HEK293T (cell line): ENCODE data around the gene OPCML.

Experiments used
- ELF4 ChIP-seq: fragments of 450-650 bp; IDR thresholded peaks from 2 replicates; pipeline ENCODE4 v1.6.1; 2017; ENCODE audit warnings: antibody characterized with exemption
- FOXA1 ChIP-seq: fragments of 450-650 bp; IDR thresholded peaks from 2 replicates; pipeline ENCODE4 v1.6.1; 2016; ENCODE audit warnings: mild to moderate bottlenecking
- HDGF ChIP-seq: fragments of 450-650 bp; IDR thresholded peaks from 2 replicates; pipeline ENCODE4 v1.6.1; 2017; ENCODE audit warnings: antibody characterized with exemption, borderline replicate concordance
- PKNOX1 ChIP-seq: fragments of 450-650 bp; IDR thresholded peaks from 2 replicates; pipeline ENCODE4 v1.6.1; 2016
- SUZ12 ChIP-seq: fragments of 450-650 bp; IDR thresholded peaks from 2 replicates; pipeline ENCODE4 v1.6.1; 2016; ENCODE audit warnings: mild to moderate bottlenecking
- ZNF384 ChIP-seq: fragments of 450-650 bp; IDR thresholded peaks from 2 replicates; pipeline ENCODE4 v1.6.1; 2016

GRCh38 chr11:133228471-133229329 lies 303.6 kb downstream of the OPCML start:
- TF ChIP-seq SUZ12: no peak
- TF ChIP-seq FOXA1: no peak
- no peak for TF ChIP-seq ELF4
- TF ChIP-seq PKNOX1: no peak
- no peak for TF ChIP-seq ZNF384
- no peak for TF ChIP-seq HDGF
